T-helper 2 cell treated with Interferon-gamma antibody and Interleukin-4, amounts not matched to agents 100 ng/mL and 5 ng/mL, for 36 hours (primary cell): ENCODE measurements around the gene LTN1. TPM values are rescaled to one million over a fixed set of nuclear protein-coding genes. Genes with fewer than 3 reads are reported as not detected.

Source experiments
- intact Hi-C: fragments of 100-400 bp; cut with micrococcal nuclease; formaldehyde crosslinking; loops from one replicate; pipeline ENCODE4 v1.15.1; 2023
- total RNA-seq: library from RNA; stranded (reverse); gene quantifications from 2 replicates; pipeline ENCODE4 v1.2.3, GENCODE V29; 2022

LTN1 gene
- total RNA-seq, 1 donor from 2014 or later, result 29.9 TPM

DNA sequence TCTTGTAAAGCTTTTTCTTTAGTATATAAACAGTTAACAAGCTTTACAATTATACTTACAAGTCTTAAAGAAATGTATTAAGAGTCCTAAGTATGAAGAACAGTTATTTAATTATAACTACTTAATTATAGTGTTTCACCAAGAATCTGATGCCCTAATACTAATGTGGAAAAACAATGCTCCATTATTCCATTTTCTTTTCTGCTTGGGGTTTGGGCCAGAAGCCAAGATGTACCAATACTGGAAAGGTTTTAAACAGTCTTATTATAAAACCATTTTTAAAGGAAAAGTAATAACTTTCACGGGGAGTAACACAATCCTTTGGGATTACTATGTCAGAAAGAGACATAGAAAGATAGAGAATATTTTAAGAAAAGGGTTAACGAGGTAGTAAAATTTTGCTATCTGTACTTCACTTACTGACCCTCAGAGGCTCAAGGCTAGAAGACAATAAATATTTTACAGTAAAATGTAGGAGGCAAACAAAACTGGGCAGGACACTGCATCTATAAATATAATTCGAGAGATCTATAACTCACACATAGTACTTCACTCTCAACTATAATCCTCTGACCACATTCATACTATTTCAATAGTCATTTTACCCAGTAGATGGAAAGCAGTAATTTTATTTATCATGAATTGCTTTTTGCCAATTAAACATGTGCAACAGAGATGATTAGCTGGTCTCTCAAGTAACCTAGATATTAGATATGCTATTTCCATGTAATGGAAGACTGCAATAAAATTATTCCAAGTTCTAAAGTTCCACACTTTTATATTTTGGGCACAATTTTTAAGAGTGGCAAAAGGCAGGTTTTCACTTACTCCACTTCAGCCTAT lies 63.9 kb downstream of the LTN1 start:
- intact Hi-C loops, result no loop called here

DNA sequence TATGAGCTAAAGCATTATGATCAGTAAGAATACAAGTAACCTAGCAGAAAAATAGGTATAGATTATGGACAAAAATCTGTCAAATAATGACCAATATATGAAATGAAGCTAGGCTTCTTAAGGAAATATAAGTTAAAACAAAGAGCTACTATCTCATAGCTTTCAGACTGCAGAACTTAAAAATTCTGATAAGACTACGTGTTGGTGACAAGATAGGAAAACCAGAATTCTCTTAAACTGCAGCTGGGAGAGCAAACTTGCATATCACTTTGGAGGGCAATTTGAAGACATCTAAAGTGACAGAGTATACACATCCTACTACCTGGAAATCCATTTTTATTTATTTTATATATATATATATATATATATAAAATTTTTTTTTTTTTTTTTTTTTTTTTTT lies 65.5 kb downstream of the LTN1 start:
- intact Hi-C loops, result no loop called here

DNA sequence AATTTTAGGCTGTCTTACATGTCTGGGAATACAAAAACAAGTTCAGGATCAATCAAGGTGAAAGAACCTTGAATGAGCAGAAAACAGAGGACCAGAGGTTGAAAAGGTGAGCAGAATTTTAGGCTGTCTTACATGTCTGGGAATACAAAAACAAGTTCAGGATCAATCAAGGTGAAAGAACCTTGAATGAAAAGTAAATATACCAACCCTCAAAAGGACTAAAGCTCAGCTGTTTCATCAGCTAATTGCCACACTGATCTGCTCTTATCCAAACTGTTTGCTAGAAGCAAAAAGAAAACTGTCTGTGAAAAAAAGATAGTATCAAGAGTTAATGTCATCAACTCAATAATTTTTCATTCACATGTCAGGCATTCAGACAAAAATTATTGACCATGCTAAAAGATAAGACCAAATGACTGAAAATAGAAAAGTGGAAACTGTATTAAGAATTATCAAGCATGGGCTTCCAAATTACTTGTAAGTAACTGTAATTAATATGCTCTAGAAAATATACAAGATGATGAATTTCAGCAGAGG lies 69.2 kb downstream of the LTN1 start:
- intact Hi-C loops, result no loop called here

DNA sequence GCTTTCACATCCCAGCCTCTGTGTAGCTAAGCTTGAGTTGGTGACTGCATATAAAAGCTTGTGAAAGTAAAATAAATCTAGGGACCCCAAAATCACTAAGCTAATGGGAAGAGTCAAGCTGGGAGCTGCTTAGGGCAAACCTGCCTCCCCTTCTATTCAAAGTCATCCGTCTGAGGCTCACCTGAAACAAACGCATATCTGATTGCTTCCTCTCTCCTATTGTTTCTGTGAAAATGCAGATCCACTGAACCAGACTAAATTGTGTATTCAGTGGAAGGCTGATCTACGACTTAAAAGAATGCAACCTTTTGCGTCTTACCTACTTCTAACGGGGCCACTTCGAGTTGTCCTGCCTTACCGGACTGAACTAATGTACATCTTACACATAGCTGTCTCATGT lies 70.3 kb downstream of the LTN1 start:
- intact Hi-C loops, result no loop called here

DNA sequence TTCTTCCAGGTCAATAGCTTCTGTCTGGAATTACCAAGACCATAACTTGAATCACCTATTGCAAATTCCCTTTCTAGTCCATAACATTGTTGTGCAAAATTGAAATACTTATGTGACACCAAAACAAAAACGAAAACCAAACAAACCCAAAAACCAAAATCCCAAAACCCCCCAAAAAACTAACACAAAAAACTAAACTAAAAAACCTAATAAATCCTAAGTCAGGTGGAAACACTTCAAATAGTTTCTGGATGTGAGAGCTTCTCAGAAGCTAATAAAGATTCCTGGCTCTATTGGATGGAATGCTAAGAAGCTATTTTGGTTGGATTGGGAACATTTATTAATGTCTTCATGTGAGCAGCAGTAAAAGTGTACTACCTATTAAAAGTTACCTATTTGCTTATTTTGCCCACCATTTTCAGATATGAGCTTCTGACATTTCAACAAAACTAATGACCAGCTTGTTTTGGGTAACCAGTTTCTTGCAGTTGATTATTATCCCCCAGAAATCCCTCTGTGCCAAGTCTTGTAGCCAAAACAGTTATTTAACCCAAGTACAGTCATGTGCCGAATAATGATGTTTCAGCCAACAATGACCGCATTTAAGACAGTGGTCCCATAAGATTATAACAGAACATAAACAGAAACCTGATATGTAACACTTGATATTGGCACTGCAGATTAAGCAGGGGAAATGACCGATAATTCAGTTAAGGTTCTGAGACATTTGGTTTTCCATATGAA lies 76.4 kb downstream of the LTN1 start:
- intact Hi-C loops, result no loop called here

DNA sequence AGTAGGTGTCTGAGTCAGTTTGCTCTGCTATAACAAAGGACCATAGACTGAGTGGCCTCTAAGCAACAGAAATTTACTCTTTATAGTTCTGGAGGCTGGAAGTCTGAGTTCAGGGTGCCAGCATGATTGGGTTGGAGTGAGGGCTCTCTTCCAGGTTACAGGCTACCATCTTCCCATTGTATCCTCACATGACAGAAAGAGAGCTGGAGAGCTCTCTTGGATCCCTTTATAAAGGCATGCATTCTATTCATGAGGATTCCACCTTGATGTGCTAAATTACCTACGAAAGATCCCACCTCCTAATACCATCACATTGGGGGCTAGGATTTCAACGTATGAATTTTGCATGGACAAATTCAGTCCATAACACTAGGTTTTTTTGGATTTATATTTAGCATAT lies 79.6 kb downstream of the LTN1 start:
- intact Hi-C loops, result no loop called here

DNA sequence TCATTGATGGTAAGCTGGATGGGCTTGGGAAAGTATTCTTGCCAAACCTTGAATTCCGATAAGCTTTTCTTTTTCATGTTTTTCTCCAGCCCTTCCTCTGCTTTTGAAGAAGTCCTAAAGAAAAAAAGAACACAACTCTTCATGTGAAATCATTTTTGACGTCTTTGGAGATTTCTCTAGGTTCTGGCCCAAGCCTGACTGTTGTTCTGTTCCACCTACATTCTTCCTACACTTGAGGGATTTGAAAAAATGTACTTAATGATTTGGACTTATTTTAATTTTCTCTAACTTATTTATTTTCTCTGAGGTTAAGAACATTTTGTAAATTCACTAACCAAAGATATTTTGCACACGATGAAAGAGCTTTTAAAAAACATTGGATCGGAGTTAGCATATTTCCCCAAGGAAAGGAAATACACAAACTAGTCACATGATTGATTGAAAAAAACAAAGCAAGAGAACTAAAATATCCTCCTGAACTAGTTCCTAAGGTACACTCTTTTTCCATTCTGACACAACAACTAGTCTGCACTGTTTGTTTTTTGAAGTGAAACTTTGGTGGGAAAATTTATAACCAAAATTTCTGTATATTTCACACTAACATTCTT lies 82.3 kb downstream of the LTN1 start:
- intact Hi-C loops, result no loop called here

DNA sequence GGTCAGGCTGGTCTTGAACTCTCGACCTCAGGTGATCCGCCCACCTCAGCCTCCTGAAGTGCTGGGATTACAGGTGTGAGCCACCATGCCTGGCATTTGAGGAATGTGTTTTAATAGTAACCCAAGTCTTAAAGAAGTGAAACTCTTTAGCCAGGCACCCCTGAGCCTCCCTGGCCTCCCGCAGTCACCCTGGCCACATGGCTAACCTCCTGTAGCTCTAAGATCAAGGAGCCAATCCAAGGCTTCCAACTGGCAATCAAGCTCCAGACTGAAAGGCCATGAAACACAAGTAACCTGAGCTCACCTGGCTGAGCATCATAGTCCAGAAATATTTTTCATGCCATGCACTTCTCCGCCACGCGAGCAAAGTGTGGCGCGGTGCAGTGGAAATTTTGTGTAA lies 84.3 kb downstream of the LTN1 start:
- intact Hi-C loops, result no loop called here

DNA sequence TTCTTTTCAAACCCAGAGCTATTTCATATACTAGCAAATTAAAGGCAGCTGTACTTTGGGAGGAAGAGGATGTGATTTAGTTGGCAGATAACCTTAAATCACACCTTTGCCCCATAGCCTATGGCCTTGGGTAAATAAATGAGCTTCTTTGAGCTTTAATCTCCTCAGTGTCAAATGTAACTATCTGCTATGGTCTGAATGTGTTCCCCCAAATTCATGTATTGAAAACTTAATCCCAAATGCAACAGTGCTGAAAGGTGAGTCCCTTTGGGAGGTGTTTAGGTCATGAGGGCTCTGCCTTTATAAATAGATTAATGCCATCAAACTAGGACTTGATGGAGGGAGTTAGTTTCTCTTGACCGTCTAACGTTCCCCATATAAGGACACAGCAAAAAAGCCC lies 85.8 kb downstream of the LTN1 start:
- intact Hi-C loops, result no loop called here

DNA sequence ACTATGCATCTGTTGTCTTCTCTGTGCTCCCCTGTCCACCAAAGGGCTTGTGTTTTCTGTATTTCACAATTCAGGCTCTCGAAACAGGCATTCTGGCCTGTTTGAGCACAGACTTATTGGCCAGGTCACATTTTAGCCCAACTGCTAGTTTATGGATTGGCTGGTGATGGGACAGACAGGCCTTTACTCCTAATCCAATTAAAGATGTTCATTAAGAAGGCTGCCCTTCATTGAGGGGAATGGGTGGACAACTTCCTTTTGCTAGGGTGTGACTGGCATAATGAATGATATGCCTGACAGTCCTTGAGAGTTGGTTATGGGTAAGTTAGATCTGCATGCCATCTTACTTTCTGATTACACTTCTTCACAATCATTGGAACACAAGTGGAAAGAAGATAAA lies 86.4 kb downstream of the LTN1 start:
- intact Hi-C loops, result no loop called here

DNA sequence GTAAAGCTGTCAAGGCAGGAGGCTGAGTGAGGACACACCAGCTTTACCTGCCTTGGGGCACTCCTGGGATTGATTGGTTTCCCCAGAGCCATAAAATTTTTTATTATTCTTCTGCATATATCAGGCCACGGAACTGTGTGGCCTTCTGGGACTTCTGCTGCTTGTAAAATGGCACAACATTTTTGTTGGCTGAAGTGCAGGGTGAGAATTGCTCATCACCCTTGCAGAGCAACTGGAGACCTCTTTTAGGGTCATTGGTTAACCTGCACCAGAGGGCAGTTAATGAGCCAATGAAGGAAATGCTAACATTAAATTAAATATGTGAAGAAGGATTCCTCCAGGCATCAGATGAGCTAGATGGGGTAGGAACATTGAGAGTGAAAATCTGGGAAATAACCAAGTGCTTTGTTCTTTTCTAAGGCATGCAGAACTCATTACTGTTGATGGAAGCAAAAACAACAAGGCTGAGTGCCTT lies 87.7 kb downstream of the LTN1 start:
- intact Hi-C loops, result no loop called here

DNA sequence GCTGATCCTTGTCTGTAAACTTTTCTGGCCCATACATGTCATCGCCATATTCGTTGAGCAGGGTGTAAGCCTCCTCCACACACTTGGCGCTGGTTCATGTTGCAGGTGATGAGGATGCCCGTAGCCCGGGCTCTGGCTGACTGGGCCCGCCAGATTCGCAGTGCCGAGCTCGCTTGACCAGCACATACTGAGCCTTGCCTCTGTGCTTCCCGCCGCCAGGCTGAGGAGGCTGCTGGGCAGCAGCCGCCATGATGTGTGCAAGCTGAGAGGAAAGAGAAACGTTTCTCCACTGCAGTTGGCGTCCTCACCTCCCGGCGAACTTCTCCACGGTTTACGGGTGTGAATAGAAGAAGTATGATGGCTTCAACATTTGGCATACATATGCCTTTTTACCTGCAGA lies 89.2 kb downstream of the LTN1 start:
- intact Hi-C loops, result no loop called here

DNA sequence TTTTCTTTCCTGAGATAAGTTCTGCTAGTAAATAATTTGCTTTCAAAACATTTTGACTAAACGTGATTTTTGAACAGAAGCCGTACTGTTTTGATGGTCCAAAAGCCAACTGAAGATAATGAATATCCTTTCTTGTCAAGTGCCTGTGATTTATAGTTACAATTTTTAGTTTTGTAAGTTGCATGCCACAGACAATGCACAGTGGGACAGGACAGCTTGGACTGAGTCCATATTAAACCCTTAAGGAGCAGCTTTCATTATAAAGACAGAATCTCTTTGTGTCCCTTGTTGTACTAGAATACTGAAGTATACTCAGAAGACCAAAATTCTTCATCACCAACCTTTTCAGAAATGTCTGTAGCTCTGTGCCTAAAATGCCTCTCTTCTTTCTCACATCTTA lies 92.2 kb downstream of the LTN1 start:
- intact Hi-C loops, result no loop called here

DNA sequence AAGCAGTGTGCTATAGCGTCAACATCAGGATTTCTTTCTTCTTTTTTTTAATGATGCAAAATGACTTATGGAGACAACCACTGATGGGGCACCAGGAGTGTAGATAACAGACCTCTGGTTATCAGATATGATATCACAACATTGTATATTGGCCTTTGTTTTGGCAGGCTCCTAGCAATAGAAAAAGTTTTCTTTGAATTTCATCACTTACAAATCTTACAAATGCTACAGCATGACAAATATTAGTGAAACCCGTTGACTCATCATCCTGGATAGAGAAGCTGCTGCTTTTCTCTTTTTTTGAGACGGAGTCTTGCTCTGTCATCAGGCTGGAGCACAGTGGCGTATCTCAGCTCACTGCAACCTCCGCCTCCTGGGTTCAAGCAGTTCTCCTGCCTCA lies 92.9 kb downstream of the LTN1 start:
- intact Hi-C loops, result no loop called here

DNA sequence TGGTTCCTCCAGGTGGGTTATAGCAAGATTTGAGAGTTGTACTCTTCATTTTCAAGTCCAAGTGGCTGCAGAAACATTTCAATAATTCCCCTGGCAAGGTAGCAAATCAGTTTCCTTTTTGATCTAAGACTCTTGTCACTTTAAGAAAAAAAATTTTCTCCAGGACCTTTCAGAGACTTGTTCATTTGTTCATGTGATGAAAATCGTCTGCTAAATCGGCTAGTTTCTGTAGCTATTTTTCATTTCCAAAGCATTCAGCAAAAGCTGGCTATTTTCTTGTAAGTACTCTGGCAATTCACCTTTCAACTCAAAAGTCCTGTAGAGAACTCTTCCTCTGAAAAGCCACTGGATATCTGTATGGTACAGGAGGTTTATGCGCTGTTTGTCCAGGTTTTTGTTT lies 93.5 kb downstream of the LTN1 start:
- intact Hi-C loops, result no loop called here

DNA sequence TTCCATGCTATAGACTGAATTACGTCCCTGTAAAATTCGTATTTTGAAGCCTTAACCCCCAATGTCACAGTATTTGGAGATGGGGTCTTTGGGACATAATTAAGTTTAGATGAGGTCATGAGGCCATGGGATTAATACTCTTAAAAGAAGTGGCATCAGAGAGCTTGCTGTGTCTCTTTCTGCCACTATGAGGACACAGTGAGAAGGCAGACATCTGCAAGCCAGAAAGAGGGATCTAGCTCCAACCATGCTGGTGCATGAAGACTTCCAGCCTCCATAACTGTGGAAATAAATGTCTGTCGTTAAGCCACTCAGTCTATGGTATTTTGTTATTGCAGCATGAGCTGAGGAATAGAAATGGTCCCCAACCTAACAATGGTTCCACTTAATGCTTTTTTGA lies 99.0 kb downstream of the LTN1 start:
- intact Hi-C loops, result no loop called here

DNA sequence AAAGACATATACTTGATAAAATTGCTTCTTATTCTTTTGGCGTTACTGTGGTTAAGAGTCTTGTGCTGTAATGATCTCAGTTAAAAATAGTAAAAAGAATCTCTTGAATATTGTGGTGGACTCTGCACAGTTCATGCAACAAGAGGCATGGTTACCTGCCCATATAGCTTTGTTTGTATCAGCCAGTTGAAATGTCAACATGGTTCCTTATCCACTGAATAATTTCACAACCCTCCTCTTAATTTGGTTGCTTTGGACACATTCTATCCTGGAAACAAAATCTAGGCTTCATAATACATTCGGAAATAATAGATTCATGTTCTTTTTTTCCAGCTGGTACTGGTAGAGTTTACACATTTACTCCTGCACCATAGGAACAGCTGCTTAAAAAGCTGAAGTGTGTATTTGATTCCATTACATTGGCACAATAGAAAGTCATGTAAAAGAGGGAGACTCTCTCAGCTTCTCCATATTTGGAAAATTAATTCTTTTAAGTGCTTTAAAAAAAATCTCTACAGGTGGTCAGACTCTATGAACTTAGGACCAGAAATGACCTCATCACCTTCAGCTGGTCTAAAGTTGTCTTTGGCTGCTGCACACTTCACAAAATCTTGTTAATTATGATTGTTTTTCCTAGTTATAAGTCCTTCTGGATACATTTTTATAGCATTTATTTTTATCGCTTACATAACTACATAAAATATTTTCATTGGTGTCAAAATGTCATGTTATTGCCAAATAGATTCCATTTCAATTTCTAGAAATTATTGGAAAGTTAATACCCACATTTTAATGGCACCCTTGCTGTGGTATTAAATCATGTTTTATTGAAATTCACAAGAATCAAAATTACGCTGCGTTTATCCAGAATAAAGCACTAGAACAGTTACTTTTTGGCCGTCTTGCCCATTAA lies 100.2 kb downstream of the LTN1 start:
- intact Hi-C loops, result no loop called here

DNA sequence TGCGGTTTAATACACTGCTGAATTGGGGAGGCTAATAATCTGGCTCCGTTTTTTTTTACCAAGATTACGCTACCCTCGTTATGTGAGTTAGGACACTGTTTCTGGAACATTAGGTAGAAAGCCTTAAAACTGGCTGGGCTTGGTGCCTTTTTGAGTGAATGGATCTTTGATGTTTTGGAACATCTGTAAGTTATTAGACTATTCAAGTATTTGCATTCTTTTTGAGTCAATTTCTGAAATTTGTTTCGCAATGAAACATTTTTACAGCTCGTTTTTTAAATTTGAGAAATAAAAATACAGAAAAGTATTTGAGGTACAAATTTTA lies 106.9 kb downstream of the LTN1 start:
- intact Hi-C loops, result loop anchor here (1.0 to 2.0 kb wide), 6 partner anchors 50 to 412 kb away; partner anchors contain the start of genes BACH1, CCT8, LTN1 and USP16

DNA sequence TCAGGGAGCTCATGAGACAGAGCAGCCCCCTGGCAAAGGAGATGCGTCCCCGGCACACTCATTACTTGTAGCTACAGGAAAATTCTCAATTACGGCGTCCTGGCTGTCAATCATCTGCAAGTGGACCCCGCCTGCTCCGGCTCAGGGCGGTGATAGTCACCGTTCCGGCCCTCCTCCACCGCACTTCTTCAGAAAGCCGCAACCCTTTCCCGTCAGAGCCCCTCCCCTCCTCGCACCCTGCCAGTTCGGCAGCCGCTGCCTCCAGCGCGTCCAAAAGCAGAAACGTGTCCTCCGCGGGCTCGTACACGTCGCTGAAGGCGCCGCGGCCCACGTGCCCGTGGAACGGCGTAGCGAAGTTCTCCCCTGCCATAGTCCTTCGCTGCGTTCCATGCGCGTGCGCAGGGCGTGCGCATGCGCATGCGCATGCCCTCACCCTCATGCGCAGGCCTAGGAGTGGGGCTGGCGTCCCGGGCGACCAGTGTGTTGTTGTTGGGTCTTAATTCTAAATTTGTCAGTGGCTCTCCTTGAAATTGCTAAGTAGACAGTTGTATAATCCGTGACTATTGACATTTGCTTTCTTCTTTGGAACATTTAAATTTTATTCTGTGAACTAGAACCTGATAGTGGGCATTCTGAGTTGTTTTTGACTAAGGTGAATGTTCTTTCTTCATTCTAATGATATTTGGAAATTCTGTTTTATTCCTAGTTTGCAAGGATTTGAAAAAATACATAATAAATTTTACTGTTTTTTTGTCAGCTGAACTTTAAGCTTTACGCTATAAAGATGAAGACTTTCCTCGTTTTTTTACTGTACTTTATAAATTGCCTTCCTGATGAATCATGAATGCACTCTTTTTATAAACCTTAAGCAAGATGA lies 107.5 kb downstream of the LTN1 start:
- intact Hi-C loops, result loop anchor here (1.0 to 2.0 kb wide), 6 partner anchors 49 to 413 kb away; partner anchors contain the start of genes BACH1, CCT8, LTN1 and USP16

DNA sequence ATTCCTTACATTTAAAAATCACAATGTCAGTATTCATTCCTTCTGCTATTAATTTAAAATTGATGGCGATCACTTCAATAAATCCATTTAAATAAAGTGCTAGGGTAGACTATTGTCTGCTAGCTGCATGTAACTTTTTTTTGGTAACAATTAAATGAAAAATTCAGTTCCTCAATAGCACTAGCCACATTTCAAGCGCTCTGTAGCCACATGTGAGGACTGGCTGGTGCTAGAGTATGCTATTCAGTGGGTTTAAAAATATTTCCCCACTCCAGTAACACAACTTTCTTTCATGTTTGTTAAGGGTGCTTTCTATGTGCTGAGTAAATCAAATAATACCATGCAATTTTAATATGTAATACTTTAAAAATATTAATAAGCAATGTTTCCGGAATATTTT lies 108.2 kb downstream of the LTN1 start:
- intact Hi-C loops, result loop anchor here (2.0 kb wide), 1 partner anchor 188 kb away; the partner anchor contains the start of gene CCT8
